NCI-H748 (cell line): ENCODE measurements around the gene LCE4A.

ENCODE experiments used
- DNase-seq: peaks from one replicate; lab custom pipeline; 2025; ENCODE audit not compliant: unreplicated experiment; lab: John Stamatoyannopoulos, UW

The LCE4A gene

GRCh38 chr1:152745289-152745704 is 37.3 kb downstream of the LCE4A start:
- DNase-seq, result peak; percentile 45

DNA sequence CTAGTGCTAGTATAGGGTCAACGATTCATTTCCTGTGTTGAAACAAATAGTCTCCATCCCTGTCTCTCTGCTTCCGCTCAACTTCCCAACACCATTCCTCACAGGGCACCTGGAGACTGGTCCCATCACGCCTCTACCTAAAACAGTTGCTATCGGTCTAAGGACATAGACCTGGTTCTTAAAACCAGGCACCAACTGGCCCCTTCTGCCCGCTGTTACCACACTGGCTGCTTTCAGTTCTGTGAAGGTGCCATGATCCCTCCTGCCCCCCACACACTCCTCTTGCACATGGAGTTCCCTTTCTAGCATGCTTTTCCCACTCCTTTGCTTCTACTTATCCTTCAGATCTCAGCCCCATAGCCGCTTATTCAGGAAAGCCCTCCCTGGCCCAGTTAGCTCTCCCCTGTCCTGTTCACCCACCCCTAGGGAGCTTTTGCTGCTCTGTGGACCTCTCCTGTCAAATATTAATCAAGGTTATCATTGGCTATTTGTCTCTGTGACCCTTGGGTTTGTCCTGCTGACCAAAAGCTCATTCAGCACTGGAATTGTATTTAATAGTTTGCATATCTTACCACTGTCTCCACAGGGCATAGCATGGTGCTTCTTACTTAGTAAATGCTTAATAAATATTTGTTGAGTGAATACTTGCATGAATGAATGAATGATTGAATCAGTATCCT is 37.9 kb downstream of the LCE4A start:
- no peak for DNase-seq

DNA sequence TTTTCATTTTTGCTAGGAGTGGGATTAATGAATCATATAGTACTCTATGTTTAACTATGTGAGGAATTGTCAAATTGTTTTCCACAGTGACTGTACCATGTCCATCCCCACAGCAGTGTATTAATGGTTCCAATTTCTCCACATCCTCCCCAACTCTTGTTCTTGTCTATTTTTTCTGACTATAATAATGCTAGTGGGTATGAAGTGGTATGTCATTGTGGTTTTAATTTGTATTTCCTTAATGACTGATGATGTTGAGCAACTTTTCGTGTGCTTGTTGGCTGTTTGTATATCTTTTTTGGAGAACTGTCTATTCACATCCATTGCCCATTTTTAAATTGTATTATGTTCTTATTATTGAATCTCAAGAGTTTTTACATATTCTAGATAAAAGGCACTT is 39.9 kb downstream of the LCE4A start:
- no peak for DNase-seq

DNA sequence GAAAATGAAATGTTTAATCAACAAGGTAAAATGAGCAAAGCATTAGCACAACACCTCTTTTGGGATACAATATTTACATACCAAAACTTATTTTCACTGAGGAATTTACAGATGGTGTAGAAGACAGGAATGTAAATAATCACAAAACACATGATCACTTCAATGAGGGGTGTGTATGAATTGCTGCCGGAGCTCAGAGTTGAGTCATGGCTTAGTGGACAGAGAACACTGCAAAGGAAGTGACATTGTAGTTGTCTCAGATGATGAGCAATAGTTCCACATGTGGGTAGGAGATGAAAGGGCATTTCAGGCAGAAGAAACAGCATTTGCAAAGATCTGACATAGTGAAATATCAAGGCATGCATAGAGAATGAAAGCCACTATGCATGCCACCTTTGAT is 44.3 kb downstream of the LCE4A start:
- DNase-seq, result no peak

- DNase-seq, result no peak
These were observed 45.6 kb downstream of the LCE4A start for GRCh38 chr1:152753586-152753985.

DNA sequence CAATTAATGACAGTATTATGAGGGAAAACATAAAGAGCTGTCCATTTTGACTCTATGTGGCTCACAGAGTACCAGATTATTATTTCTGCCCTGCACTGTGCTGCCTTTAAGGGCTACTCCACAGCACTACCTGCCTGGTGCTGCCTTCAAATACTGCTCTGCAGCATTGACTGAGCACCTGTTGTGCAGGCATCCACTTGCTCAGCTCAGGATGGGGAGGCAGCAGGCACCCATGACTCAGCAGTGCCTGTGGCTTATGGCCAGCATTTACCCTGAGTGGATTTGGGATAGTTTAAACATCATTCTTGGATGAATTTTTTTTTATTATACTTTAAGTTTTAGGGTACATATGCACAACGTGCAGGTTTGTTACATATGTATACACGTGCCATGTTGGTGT is 48.9 kb downstream of the LCE4A start:
- no peak for DNase-seq

DNA sequence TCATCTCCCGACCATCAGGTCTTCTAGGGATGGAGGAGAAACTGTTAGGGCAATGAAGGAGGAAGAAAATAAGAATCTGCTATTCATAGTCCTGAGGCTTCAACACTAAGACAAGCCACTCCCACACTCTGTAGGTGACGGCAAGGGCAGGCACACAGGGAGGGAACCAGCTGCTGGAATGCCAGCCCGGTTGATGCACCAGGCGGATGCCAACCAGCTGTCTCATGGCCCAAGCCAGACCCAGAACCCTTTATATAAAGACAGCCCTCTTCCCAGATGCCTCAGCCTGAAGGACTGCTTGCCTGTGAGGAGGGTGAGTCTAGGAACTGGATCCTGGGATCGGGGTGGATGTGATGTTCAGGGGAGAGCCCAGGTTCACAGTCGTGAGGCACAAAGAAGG is 49.8 kb downstream of the LCE4A start, which contains the start of gene KPRP:
KPRP (plus strand) TSS at position 279 of the 400 bp plus-strand sequence. CDS start 1,564 bp downstream, outside the sequence.
- DNase-seq, result no peak

- no peak for DNase-seq
These were observed 50.7 kb downstream of the LCE4A start for GRCh38 chr1:152758636-152759035.
